Hematopoietic multipotent progenitor cell treated with erythropoietin and hydrocortisone succinate and interleukin-3 and kit ligand, for 17 days (in vitro differentiated cells): ENCODE results near the gene MED20.

Source experiments
- DNase-seq: peaks from one replicate; pipeline ENCODE4 v3.0.0-alpha.2; 2015; ENCODE audit warnings: low spot score

Gene MED20

GRCh38 chr6:41914343-41914742, 6.6 kb downstream of the MED20 start:
- no peak for DNase-seq

DNA sequence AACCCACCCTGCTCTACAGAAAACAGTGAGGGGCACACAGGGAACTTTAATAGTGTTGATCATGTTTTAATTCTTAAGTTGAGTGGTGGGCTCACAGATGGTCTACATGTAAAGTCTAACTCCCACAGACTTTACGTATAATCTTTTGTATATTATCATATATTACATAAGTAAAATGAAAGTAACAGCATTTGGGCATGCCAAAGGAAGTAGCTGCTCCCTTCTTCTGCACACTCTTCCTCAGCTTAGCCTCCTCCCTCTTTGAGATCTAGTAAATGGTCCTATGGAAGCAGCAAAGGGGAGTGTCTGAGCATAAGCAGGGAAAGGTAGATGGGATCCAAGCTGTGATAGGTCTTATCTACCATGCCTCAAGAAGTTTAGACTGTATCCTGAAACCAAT, 11.2 kb downstream of the MED20 start:
- DNase-seq: no peak

DNA sequence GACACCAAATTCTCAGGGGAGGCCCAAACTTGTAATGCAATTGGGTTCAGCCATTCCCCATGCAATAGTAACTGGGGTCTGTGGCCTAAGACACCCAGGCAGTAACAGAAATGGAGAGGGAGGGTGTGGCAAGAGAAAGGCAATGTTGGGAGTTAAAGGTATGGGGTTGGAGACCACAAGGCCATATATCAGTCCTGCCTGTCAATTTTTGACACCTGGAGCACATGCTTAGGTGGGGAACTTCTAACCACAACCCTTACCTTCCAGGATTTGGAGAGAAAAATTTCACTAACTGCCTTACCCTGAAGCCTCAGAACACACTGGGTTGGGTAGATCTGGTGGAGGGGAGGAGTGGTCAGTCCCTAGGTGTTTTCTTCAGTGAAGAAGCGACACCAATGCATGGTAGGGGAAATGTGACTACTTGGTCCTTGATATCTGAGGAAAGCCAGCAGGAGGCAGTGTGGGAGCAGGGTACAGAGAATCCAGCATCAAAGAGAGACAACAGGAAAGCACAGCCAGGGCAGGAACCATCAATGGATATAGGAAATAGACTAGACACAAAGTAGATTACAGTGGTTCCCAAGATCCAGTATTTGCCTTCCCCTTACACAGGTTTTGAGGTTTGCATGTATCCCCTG, 18.9 kb downstream of the MED20 start:
- peak; percentile 82 for DNase-seq

- DNase-seq: no peak
Measured at GRCh38 chr6:41900861-41901260, 20.1 kb downstream of the MED20 start.

DNA sequence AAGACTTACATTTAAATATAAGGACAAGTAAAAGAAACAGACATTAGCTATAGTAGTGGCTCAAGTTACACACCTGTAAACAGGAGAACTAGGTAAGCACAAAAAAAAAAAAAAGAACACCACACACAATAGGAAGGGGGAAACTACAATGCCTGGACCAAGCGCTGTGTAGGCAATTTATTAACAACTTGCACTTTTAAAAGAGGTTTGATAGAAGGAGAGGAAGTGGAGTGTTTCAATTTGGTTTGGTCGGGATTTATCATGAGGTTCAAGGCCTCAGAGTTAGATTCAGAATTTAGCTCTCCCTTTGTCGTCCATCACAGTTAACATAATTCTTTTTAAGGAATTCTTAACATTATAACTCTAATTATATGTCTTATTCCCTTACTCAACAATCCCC, 24.7 kb downstream of the MED20 start:
- no peak for DNase-seq

DNA sequence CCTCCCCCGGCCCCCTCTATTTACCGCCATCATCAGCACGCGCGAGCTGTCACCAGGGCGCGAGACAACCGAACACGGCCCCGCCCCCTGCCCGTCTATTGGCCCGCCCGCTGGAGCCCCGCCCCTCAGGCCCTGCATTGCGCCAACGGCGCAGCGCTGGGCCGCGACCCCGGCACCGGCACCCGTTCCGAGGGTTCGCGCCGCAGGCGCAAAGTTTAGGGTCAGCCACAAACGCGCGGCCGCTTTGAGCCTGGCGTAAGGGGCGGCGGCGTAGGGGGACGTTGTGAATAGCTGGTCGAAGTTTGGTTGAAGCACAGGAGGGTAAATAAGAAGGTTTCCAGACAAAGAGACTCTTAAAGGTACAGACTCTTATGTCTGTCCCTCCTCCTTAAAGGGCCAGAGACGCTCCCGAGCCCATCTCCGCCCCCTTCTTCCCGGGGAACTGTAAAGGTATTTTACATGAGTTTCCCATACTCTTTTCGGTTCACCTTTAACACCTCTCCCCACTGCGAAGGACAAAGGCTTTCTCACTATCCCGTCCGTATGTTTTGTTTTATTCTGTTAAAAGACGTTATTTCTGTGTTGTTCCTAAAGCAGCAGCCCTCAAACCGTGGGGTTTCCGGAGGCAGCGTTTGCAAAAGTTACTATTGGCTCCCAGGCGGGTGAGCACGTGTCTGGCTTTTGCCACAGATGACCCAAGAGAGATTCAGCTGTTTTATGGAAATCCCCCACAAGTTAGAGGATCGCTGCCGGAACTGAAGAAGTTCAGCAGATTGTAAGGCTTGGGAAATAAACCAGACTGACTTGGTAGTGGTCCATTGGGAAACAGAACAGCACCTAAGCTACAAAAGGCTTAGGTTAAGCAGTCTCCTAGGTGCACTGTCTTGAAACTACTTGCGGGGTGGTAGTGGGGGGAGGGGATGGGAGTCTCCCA, 25.4 kb downstream of the MED20 start, which contains the start of gene USP49:
TSS of gene USP49 (minus strand) at position 76 of the 934 bp plus-strand sequence. CDS start 88,392 bp downstream, outside the sequence.
- peak; percentile 76 for DNase-seq

DNA sequence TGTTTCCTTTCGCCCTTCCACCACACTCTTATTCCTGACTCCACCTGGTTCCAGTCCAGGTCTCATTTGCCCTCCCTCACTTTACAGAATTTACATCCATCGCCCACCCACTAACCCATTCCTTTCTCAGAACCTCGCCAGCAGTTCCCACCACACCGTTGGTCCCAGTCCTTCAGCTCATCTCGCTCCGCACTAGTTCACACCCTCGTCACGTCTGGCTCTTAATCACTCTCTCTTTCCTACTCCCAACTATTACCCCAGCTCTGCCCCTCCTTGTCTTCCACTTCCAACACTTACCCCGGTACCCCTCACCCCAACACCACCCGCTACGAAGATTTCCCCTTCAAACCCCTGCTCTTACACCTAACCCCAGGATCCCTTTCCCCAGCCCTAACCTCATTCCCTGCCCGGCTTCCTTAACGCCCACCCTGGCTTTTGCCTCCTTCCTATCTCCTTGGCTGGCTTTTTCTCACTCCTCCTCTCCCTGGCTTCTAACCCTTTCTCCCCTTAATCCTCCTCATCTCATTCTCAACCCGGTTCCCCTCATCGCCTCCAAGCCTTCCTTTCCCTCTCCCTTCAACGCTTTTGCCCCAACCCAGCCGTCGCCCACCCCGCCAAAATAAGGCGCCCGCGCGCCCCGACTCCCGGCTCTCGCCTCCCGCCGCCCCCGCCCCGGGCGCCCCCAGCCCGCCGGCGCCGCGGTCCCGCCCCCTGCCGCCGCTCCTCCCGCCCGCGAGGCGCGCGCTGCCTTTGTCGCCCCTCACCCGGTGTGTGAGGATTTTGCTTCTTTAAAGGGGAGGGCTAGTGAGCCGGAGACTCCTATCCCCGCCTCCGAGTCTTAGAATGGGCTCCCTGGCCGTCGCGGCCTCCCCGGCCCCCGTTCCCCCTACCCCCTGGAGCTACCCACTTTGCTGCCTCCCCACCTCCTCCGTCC, 26.3 kb downstream of the MED20 start:
- no peak for DNase-seq

DNA sequence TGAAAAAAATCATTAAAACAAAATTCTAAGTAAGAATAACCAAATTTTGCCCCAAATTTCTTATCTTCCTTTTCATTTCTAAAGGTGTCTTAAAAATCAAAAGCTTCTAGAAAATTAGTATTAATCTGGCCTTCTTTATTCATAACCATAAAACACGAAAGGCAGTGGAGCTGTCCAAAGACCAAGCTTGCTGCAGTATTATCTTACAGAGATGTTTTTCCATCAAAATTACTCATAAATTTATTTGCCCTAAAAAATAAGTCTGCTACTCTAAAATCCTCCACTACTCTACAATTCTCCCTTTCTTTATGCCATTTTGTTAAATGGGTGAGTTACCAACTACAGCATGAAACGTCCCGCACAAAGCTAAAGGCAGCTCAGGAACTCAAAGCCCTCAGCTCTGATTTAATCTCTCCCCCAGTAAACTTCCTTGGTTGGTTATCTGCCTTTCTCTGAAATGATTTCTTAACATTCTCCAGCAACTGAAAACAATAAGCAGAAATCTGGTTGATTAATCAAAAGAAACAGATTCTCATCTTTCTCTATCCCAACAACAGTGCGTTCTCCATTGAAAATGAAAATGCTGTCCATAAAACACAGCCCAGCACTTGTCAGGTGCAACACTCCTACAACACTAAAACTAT, 27.9 kb downstream of the MED20 start:
- DNase-seq: no peak

DNA sequence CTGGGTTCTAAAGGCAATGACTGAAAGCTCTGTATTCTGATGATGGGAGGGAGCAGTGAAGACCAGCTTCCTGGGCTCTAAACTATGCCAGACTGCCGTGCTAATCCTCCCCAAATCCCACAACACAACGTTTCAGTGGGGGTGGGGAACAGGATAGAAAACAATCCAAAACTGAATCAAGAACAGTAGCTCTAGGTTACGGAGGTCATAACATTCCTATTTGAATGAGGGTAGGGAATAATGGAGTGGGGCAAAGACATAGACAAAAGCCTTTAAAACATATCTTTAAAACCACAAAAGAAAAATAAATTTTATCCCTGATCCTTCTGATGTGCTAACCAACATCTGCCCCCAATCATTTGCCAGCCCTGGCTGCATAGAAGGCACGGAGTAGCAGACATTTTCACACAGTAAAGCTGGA, 33.6 kb downstream of the MED20 start:
- DNase-seq: no peak

GRCh38 chr6:41885930-41886329, 35.0 kb downstream of the MED20 start:
- DNase-seq: no peak

GRCh38 chr6:41884957-41885356, 36.0 kb downstream of the MED20 start:
- DNase-seq: no peak

DNA sequence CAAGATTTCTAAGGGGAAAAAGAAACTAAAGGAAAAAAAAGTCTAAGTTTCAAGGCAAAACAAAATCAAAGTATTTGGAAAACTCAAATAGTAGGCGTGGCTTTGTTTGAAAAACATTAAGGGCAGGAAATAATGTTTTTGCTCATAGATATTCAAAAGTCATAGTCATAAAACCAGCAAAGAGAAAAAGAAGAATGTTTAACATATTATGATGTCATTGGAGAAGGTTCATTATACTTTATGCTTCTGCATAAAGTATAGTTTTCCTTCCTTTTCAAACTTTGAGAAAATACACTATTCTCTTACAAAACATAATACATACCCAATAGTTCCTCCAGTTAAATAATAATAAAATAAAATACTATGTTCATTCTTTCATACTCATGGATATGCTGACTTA, 39.4 kb downstream of the MED20 start:
- DNase-seq: no peak

- no peak for DNase-seq
Measured at GRCh38 chr6:41878961-41879405, 42.0 kb downstream of the MED20 start.

- no peak for DNase-seq
Measured at GRCh38 chr6:41878246-41878645, 42.7 kb downstream of the MED20 start.

DNA sequence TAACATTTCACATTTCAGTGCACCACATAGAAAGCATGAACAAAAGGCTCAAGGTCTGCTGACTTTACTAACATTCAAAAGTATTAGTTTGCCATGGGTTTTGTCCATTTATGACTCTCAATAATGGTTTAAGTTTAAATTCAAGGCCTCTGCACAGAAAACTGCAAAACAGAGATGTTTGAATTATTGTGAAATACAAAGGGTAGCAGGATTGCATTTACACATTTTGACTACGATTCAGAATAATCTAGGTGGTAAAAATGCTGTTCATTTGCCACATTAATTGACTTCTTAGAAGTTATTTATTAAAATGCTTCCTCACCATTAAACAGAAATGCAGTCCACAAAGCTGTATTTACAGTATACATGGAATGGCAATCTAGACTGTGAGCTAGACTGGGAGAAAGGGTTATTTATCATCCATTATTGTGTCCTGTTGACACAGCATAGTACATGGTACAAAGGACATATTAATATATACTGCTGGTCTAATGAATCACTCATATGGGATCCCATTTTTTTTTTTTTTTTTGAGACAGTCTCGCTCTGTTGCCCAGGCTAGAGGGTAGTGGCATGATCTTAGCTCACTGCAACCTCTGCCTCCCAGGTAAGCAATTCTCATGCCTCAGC, 43.8 kb downstream of the MED20 start:
- DNase-seq: no peak

DNA sequence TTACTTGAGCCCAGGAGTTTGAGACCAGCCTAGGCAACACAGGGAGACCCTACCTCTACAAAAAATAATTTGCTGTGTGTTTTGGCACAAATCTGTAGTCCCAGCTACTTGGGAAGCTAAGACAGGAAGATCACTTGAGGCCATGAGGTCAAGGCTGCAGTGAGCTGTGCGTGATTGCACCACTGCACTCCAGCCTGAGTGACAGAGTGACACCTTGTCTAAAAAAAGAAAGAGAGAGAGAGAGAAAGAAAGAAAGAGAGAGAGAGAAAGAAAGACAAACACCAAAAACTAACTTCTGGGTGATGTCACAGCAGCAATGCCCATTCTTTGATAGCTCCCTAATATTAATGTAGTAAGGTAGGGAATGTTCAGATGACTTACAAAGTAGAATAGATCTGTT, 46.2 kb downstream of the MED20 start:
- DNase-seq: no peak

GRCh38 chr6:41872147-41872546, 48.8 kb downstream of the MED20 start:
- no peak for DNase-seq

- DNase-seq: no peak
Measured at GRCh38 chr6:41871691-41872090, 49.2 kb downstream of the MED20 start.

GRCh38 chr6:41859356-41859755, 61.6 kb downstream of the MED20 start:
- DNase-seq: no peak

DNA sequence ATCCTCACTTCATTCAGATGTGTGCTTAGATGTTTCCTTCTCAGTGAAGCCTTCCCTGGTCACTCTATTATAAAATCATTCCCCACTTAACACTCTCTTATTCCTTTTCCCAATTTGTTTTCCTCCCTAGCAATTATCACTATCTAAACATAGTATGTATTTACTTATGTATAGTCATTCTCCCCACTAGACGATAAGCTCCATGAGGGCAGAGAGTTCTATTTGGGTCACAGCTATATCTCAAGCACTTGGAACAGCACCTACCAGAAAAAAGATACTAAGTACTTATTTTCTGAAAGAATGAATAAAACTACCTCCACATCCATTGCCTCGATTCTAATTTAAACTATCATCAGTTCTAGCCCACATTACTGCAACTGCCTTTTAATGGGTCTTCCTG, 62.2 kb downstream of the MED20 start:
- DNase-seq: no peak
